Ishikawa (cell line): ENCODE measurements around the gene GPC6.

Source experiments
- CEBPB ChIP-seq: IDR thresholded peaks from 2 replicates; pipeline ENCODE4 v1.6.1; 2012
- CREB1 ChIP-seq: IDR thresholded peaks from 2 replicates; pipeline ENCODE4 v1.6.1; 2012; ENCODE audit warnings: low read depth
- EGR1 ChIP-seq: IDR thresholded peaks from 2 replicates; pipeline ENCODE4 v1.6.1; 2012
- EP300 ChIP-seq: IDR thresholded peaks from 2 replicates; pipeline ENCODE4 v1.6.1; 2012; ENCODE audit warnings: borderline replicate concordance
- FOXM1 ChIP-seq: IDR thresholded peaks from 2 replicates; pipeline ENCODE4 v1.6.1; 2012; ENCODE audit warnings: low read depth, borderline replicate concordance
- NFIC ChIP-seq: IDR thresholded peaks from 2 replicates; pipeline ENCODE4 v1.6.1; 2012
- RAD21 ChIP-seq: IDR thresholded peaks from 2 replicates; pipeline ENCODE4 v1.6.1; 2012; ENCODE audit warnings: low read depth
- REST ChIP-seq: IDR thresholded peaks from 2 replicates; pipeline ENCODE4 v1.6.1; 2012; ENCODE audit warnings: low read depth, mild to moderate bottlenecking
- TAF1 ChIP-seq: IDR thresholded peaks from 2 replicates; pipeline ENCODE4 v1.6.1; 2012; ENCODE audit warnings: low read depth, mild to moderate bottlenecking
- TCF12 ChIP-seq: IDR thresholded peaks from 2 replicates; pipeline ENCODE4 v1.6.1; 2012; ENCODE audit warnings: low read depth
- TEAD4 ChIP-seq: IDR thresholded peaks from 2 replicates; pipeline ENCODE4 v1.6.1; 2012
- YY1 ChIP-seq: IDR thresholded peaks from 2 replicates; pipeline ENCODE4 v1.6.1; 2012; ENCODE audit warnings: low read depth
- ZBTB7A ChIP-seq: IDR thresholded peaks from 2 replicates; pipeline ENCODE4 v1.6.1; 2012; ENCODE audit warnings: low read depth
- TF ChIP-seq, protein P1 (sequence below): IDR thresholded peaks from 2 replicates; pipeline ENCODE4 v1.6.1; 2012
- TF ChIP-seq, protein P2 (sequence below): IDR thresholded peaks from 2 replicates; pipeline ENCODE4 v1.6.1; 2012

Gene GPC6

DNA sequence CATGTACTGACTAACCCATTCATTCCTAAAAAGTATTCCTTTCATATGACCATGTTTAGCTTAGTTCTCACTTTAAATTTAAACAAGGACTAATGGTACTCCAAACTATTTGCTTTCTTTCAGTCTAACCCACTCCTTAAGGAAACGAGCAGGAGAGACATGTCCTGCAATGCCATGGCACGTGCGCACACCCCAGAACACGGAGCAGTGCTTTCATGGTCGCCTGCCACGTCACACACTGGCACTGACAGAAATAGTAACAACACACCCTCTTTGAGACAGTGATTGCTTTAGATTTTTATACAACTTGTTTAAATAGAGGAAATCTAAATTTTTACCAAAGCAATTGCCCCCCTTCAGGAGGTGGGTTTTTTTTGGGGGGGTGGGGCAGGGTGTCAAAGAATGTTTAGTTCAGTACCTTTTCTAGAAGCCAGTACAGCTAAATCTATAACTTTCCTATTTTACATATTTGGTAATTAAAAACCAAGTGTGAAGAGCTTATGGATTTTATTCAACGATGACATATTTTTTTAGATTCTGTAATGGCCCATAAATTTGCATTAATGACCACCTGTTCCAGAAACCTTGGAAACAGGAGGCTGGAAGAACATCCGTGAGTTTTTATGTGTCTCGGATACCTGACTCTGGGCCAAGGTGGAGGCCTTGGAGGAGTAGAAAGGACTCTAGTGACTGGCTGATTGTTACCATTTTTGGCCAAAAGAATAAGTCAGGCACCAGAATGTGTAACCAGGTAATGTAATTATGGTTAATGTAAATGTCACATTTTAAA, 1005.7 kb downstream of the GPC6 start:
- TF ChIP-seq ZBTB7A = no peak
- TF ChIP-seq FOXM1 = no peak

DNA sequence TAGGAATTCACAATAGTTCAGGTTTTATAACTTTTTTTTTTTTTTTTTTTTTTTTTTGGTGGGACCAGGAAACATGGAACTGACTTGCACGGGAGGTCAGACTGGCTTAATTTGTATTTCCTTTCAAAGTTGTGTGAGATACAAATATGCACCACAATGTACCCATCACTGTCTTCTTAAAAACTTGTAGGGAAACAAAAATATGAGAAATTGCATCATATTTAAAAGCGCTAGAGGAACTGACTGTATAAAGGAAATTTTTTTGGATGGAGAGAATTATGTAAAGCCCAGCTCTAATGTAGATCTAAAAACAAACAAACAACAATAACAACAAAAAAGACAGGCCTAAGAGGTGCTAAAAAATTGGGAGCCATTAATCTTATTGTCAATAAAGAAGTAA, 1006.3 kb downstream of the GPC6 start:
- TF ChIP-seq TCF12 = no peak
- no peak for TF ChIP-seq CEBPB
- no peak for TF ChIP-seq ZBTB7A
- TF ChIP-seq YY1 = no peak
- TF ChIP-seq EP300 = no peak
- TF ChIP-seq REST = no peak
- no peak for TF ChIP-seq CREB1
- TF ChIP-seq TEAD4 = no peak

- TF ChIP-seq EP300 (no peak), TEAD4 (no peak), CEBPB (no peak), NFIC (no peak), EGR1 (no peak), REST (no peak), TAF1 (no peak), RAD21 (no peak), TCF12 (no peak), ZBTB7A (no peak), YY1 (no peak), CREB1 (no peak), FOXM1 (no peak)
- TF ChIP-seq, protein P1, sequence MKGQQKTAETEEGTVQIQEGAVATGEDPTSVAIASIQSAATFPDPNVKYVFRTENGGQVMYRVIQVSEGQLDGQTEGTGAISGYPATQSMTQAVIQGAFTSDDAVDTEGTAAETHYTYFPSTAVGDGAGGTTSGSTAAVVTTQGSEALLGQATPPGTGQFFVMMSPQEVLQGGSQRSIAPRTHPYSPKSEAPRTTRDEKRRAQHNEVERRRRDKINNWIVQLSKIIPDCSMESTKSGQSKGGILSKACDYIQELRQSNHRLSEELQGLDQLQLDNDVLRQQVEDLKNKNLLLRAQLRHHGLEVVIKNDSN = no peak
- TF ChIP-seq, protein P2, sequence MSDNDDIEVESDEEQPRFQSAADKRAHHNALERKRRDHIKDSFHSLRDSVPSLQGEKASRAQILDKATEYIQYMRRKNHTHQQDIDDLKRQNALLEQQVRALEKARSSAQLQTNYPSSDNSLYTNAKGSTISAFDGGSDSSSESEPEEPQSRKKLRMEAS = no peak
These were observed 1006.8 kb downstream of the GPC6 start for GRCh38 chr13:94233401-94233800.

DNA sequence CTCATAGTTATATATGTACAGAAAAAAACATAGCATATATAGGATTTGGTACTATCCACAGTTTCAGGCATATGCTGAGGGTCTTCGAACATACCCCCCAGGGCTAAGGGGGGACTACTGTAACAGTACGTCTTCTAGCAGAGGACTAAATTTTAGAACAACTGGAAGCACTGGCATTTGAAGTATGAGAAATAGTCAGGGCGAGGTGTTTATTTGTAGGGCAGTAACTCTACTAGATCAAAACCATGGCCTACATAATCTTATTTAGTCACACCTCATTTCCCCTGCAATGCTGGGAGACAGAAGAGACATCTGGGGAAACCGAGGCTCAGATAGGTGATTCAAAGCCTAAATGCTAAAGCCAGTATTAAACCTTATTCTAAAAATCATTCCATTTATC, 1007.2 kb downstream of the GPC6 start:
- TF ChIP-seq CREB1 (no peak), ZBTB7A (no peak), NFIC (no peak), FOXM1 (no peak), CEBPB (no peak), TEAD4 (no peak), EGR1 (no peak), TCF12 (no peak), REST (no peak), YY1 (no peak), EP300 (no peak), RAD21 (no peak), TAF1 (no peak)
- TF ChIP-seq, protein P1 = no peak
- TF ChIP-seq, protein P2 = no peak
